CD14-positive monocyte (primary cell): ENCODE measurements around the gene APOL5. TPM values are rescaled to one million over a fixed set of nuclear protein-coding genes. Genes with fewer than 3 reads are reported as not detected.

Experiments
- DNase-seq, 3 donors: peaks; one replicate each; pipeline ENCODE4 v3.0.0-alpha.2; 2011 to 2022
- H2AFZ ChIP-seq: 2 replicates; pipeline ENCODE4 v1.6.0; 2012; ENCODE audit warnings: mild to moderate bottlenecking, low read depth, low read length, inconsistent platforms; ENCODE audit not compliant: insufficient read depth, poor library complexity, severe bottlenecking
- H3K27ac ChIP-seq, 2 donors: 1 replicate in 1 of 2; 2 replicates in 1 of 2; pipeline ENCODE4 v1.5.1; 2012 to 2013; ENCODE audit warnings: low read length in 2 of 2, control low read depth in 1 of 2, inconsistent platforms in 1 of 2, low read depth in 1 of 2, mild to moderate bottlenecking in 1 of 2
- H3K27me3 ChIP-seq, 2 donors: one replicate each; pipeline versions ENCODE4 v1.6.0 to v1.6.1; 2011 to 2013; ENCODE audit warnings: low read length in 2 of 2; ENCODE audit not compliant: control insufficient read depth in 2 of 2, insufficient read depth in 2 of 2
- H3K36me3 ChIP-seq, 2 donors: replicated peaks in 1 of 2; 1 replicate in 1 of 2; 2 replicates in 1 of 2; pipeline versions ENCODE4 v1.5.1 to v1.6.1; 2012 to 2013; ENCODE audit warnings: low read length in 2 of 2, control low read depth in 1 of 2, inconsistent platforms in 1 of 2, mild to moderate bottlenecking in 1 of 2; ENCODE audit not compliant: insufficient read depth in 2 of 2, control insufficient read depth in 1 of 2
- H3K4me1 ChIP-seq, 2 donors: 1 replicate in 1 of 2; 2 replicates in 1 of 2; pipeline versions ENCODE4 v1.5.1 to v1.6.1; 2012 to 2013; ENCODE audit warnings: low read length in 2 of 2, control low read depth in 1 of 2, inconsistent platforms in 1 of 2, mild to moderate bottlenecking in 1 of 2, moderate library complexity in 1 of 2; ENCODE audit not compliant: insufficient read depth in 2 of 2, control insufficient read depth in 1 of 2
- H3K4me2 ChIP-seq: replicated peaks from 2 replicates; pipeline ENCODE3; 2012; ENCODE audit warnings: low read length, moderate library complexity, mild to moderate bottlenecking; ENCODE audit not compliant: poor library complexity, severe bottlenecking; ENCODE audit errors: extremely low read depth
- H3K4me3 ChIP-seq, 3 experiments: fragments of 200-600 bp in 1 of 3; sonication (generic) in 1 of 3; replicated peaks in 1 of 3; 1 replicate in 2 of 3; 2 replicates in 1 of 3; pipeline ENCODE4 v1.5.1; 2011 to 2013; ENCODE audit warnings: low read length in 3 of 3, mild to moderate bottlenecking in 3 of 3, control low read depth in 2 of 3, low read depth in 2 of 3, inconsistent platforms in 1 of 3, moderate library complexity in 1 of 3
- H3K79me2 ChIP-seq: 2 replicates; pipeline ENCODE4 v1.6.0; 2012; ENCODE audit warnings: mild to moderate bottlenecking, control low read depth, inconsistent platforms, low read length, moderate library complexity; ENCODE audit not compliant: insufficient read depth
- H3K9ac ChIP-seq: 2 replicates; pipeline ENCODE4 v1.6.0; 2017; ENCODE audit warnings: low read length, mild to moderate bottlenecking; ENCODE audit not compliant: insufficient read depth, poor library complexity, severe bottlenecking
- H3K9me3 ChIP-seq, 2 donors: replicated peaks in 1 of 2; 1 replicate in 1 of 2; 2 replicates in 1 of 2; pipeline versions ENCODE4 v1.5.1 to v1.6.1; 2012 to 2013; ENCODE audit warnings: low read length in 2 of 2, control low read depth in 1 of 2; ENCODE audit not compliant: control insufficient read depth in 1 of 2, insufficient read depth in 1 of 2
- H4K20me1 ChIP-seq: 2 replicates; pipeline ENCODE4 v1.6.0; 2012; ENCODE audit warnings: mild to moderate bottlenecking, low read length, control low read depth, moderate library complexity; ENCODE audit not compliant: insufficient read depth
- H3K27ac Mint-ChIP-seq, 7 donors: one replicate each; pipeline ENCODE4 v1.8.0; 2020; ENCODE audit warnings: mild to moderate bottlenecking in 7 of 7, mixed read lengths in 7 of 7, moderate library complexity in 6 of 7, inconsistent platforms in 2 of 7
- H3K27me3 Mint-ChIP-seq, 3 donors: one replicate each; pipeline ENCODE4 v1.8.0; 2021 to 2022; ENCODE audit warnings: low read depth in 3 of 3, mild to moderate bottlenecking in 3 of 3, mixed read lengths in 3 of 3, moderate library complexity in 3 of 3, inconsistent platforms in 1 of 3
- H3K36me3 Mint-ChIP-seq, 2 donors: one replicate each; pipeline ENCODE4 v1.8.0; 2020; ENCODE audit warnings: mixed read lengths in 2 of 2, inconsistent platforms in 1 of 2, mild to moderate bottlenecking in 1 of 2
- H3K4me1 Mint-ChIP-seq: one replicate; pipeline ENCODE4 v1.8.0; 2020; ENCODE audit warnings: mild to moderate bottlenecking, mixed read lengths
- H3K4me3 Mint-ChIP-seq, 2 donors: one replicate each; pipeline ENCODE4 v1.8.0; 2020; ENCODE audit warnings: mild to moderate bottlenecking in 2 of 2, mixed read lengths in 2 of 2, moderate library complexity in 1 of 2
- H3K9me3 Mint-ChIP-seq, 7 donors: one replicate each; pipeline ENCODE4 v1.8.0; 2020 to 2022; ENCODE audit warnings: mixed read lengths in 7 of 7, mild to moderate bottlenecking in 6 of 7, moderate library complexity in 6 of 7, inconsistent platforms in 2 of 7
- CTCF ChIP-seq: fragments of 200-600 bp; IDR thresholded peaks from one replicate; pipeline ENCODE4 v1.8.0; 2022; ENCODE audit warnings: antibody characterized with exemption, mild to moderate bottlenecking
- WGBS: methylation state at CpG from one replicate; pipeline ENCODE4 v1.1.5; 2013; ENCODE audit warnings: missing lambda C conversion rate; ENCODE audit not compliant: insufficient coverage; 5-methylcytosine and 5-hydroxymethylcytosine counted together
- intact Hi-C, 2 donors: fragments of 100-400 bp; cut with micrococcal nuclease; formaldehyde crosslinking; loops; one replicate each; pipeline versions ENCODE4 v1.15.0 to v1.15.1; 2023
- polyA plus RNA-seq, 3 donors: library from polyadenylated mRNA; depleted of rRNA in 1 of 3; unstranded in 2 of 3; stranded (reverse) in 1 of 3; fragments of 300-500 nt in 2 of 3; fragments of >200 nt in 1 of 3; fragmentation: Illumina TruSeq in 2 of 3; gene quantifications; 1 replicate in 2 of 3; 2 replicates in 1 of 3; pipeline ENCODE4 v1.2.3, GENCODE V29; 2012 to 2021

Gene APOL5
- polyA plus RNA-seq, 3 donors = not detected

GRCh38 chr22:35746946-35747703 lies 29.5 kb downstream of the APOL5 start:
- Histone ChIP-seq H3K4me1 (peaks cover 0 to under 1% of the 10 kb centered on the region in 2 donors), H3K79me2 (no peaks in the 10 kb centered on the region), H2AFZ (no peak overlapping the region), H4K20me1 (no peaks in the 10 kb centered on the region), H3K9me3 (no peaks in the 10 kb centered on the region), H3K4me2 (no peak overlapping the region), H3K36me3 (no peaks in the 10 kb centered on the region), H3K4me3 (no peak overlapping the region), H3K27me3 (no peaks in the 10 kb centered on the region), H3K9ac (no peak overlapping the region), H3K27ac (no peak overlapping the region)
- Mint-ChIP-seq H3K9me3 (no peaks in the 10 kb centered on the region), H3K27ac (no peak overlapping the region), H3K4me1 (peaks cover 3% of the 10 kb centered on the region), H3K27me3 (peaks cover 0 to 3% (median 0%) of the 10 kb centered on the region in 3 donors), H3K4me3 (no peak overlapping the region), H3K36me3 (no peaks in the 10 kb centered on the region)
- no peak for DNase-seq
- 86% methylated on average over 1 of the region's 4 CpGs for WGBS
- intact Hi-C loops = no loop called here
- no peak for TF ChIP-seq CTCF

GRCh38 chr22:35749808-35750207 lies 32.1 kb downstream of the APOL5 start:
- H3K9me3 Mint-ChIP-seq = no peaks in the 10 kb centered on the region
- H3K36me3 ChIP-seq = no peaks in the 10 kb centered on the region
- no peaks in the 10 kb centered on the region for H4K20me1 ChIP-seq
- intact Hi-C loops = no loop called here
- H3K27ac Mint-ChIP-seq = no peak overlapping the region
- no peak overlapping the region for H3K9ac ChIP-seq
- H3K79me2 ChIP-seq = no peaks in the 10 kb centered on the region
- H2AFZ ChIP-seq = no peak overlapping the region
- no peaks in the 10 kb centered on the region for H3K36me3 Mint-ChIP-seq
- TF ChIP-seq CTCF = no peak
- peaks cover 10% of the 10 kb centered on the region for H3K4me1 Mint-ChIP-seq
- H3K27ac ChIP-seq = no peak overlapping the region
- WGBS = 94% methylated on average over 8 of the region's 10 CpGs
- H3K4me3 ChIP-seq = no peak overlapping the region
- no peaks in the 10 kb centered on the region for H3K27me3 Mint-ChIP-seq
- no peak overlapping the region for H3K4me3 Mint-ChIP-seq
- H3K4me2 ChIP-seq = no peak overlapping the region
- H3K27me3 ChIP-seq = no peaks in the 10 kb centered on the region
- DNase-seq = no peak
- peaks cover 4 to 6% of the 10 kb centered on the region in 2 donors for H3K4me1 ChIP-seq
- H3K9me3 ChIP-seq = no peaks in the 10 kb centered on the region
